HUES48 (cell line): Measurements from ENCODE around the gene RPS6KA6.
A peak's percentile ranks its signal among the peaks of the same experiment; 100 is the strongest.

Experiments
- H3K27ac ChIP-seq: one replicate; pipeline ENCODE4 v1.7.0; 2013; ENCODE audit warnings: low read depth, low read length, inconsistent platforms
- H3K27me3 ChIP-seq: 2 replicates; pipeline ENCODE4 v1.6.1; 2013; ENCODE audit warnings: mild to moderate bottlenecking, low read length; ENCODE audit not compliant: control insufficient read depth, insufficient read depth
- H3K36me3 ChIP-seq: 2 replicates; pipeline ENCODE4 v1.6.1; 2013; ENCODE audit warnings: low read length; ENCODE audit not compliant: control insufficient read depth, insufficient read depth
- H3K4me1 ChIP-seq: 2 replicates; pipeline ENCODE4 v1.6.1; 2013; ENCODE audit warnings: mild to moderate bottlenecking, low read length; ENCODE audit not compliant: control insufficient read depth, insufficient read depth
- H3K4me3 ChIP-seq: 2 replicates; pipeline ENCODE4 v1.5.1; 2013; ENCODE audit warnings: mild to moderate bottlenecking, low read depth, low read length
- H3K9ac ChIP-seq: 2 replicates; pipeline ENCODE4 v1.6.1; 2013; ENCODE audit warnings: mild to moderate bottlenecking, low read depth, low read length, moderate library complexity
- H3K9me3 ChIP-seq: 2 replicates; pipeline ENCODE4 v1.6.1; 2013; ENCODE audit warnings: low read length; ENCODE audit not compliant: control insufficient read depth, insufficient read depth

RPS6KA6 gene

DNA sequence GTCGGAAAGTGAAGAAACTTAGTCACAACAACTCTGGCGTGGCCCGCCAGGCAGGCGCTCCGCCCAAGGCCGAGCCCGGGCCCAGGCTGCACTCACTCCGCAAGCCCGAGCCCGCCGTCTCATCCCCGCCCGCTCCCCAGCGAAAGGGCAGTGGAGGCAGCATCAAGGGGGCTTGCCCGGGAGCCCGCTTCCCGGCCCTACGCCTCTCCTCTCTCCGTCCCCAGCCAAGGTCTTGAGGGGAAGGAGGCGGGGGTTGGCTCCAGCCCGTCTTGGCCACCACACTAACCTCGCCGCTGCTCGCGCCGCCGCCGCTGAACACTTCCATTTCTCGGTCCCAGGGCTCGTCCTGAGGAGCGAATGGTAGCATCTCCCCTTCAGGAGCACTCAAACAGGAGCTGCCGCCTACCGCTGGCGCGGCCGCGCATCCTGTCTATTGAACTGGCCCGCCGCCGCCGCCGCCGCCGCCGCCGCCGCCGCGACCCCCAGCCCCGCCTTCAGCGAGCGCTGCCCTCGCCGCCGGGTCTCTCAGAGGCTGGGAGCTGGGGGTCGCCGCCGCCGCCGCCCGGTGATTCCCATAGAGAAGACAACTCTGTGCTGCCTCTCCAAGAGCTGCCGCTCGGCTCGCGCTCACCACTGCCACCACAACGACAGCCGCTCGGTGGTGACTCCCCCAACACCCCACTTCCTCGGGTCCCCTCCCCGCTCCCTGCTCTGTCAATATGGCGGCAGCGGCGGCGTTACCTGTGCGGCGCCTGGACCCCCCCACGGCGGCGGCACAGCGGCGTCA lies at the start of gene RPS6KA6:
TSS of gene RPS6KA6 (minus strand) at position 667 of the 787 bp plus-strand sequence. CDS start at position 367, 300 bp downstream.
- Histone ChIP-seq H3K27me3 (no peaks in the 10 kb centered on the region), H3K36me3 (no peaks in the 10 kb centered on the region), H3K27ac (peak within 1 kb of the TSS; percentile 71), H3K9me3 (no peaks in the 10 kb centered on the region; the same call in 1 of the 2 replicates), H3K4me3 (peak within 1 kb of the TSS; percentile 73), H3K4me1 (peaks cover 3% of the 10 kb centered on the region; the same call in 1 of the 2 replicates), H3K9ac (no peak within 1 kb of the TSS; the same call in 1 of the 2 replicates)

DNA sequence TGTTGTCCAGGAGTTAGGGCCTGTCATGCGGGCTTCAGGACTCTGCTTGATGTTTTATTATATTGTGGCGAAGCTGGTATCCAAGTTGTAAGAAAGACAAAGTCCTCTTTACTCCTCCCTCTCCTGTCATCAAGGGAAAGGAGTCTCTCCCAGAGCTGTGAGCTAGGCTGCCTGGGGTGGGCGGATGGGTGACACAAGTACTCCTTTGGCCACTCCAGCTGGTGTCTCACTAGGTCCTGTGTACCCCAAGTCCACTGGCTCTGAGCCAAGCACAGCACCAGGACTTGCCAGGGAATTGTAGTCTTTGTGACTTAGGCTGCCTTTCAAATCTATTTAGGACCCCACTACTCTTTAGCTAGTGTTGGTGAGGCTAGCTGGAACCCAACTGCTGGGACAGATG lies 36.7 kb upstream of the RPS6KA6 start:
- Histone ChIP-seq H3K4me1 (no peaks in the 10 kb centered on the region), H3K9ac (no peak overlapping the region), H3K27ac (no peak overlapping the region), H3K9me3 (0 out of 2 replicates have a peak, but pooled peaks cover 3% of the 10 kb centered on the region), H3K4me3 (no peak overlapping the region), H3K27me3 (no peaks in the 10 kb centered on the region), H3K36me3 (no peaks in the 10 kb centered on the region)

DNA sequence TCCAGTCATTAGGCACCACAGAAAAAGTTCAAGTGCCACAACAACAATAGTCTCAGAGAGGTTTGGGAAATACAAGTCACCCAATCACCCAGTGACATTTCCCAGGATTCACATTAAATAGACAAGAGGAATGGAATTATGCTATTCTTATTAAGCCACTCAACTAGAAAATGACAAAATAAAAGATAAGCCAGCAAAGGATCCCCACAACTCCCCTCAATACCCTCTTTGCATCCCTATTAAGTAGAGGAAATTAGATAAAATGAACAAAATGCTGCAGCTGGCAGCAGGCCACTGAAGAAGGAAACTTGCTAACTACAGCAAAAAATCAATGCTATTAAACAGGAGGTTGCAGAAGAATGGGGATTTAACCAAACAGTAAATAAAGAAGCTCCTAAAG lies 35.3 kb upstream of the RPS6KA6 start:
- H3K4me3 ChIP-seq: no peak overlapping the region
- no peaks in the 10 kb centered on the region for H3K4me1 ChIP-seq
- H3K36me3 ChIP-seq: no peaks in the 10 kb centered on the region
- H3K9ac ChIP-seq: no peak overlapping the region
- H3K9me3 ChIP-seq: 0 out of 2 replicates have a peak, but pooled peaks cover 3% of the 10 kb centered on the region
- no peak overlapping the region for H3K27ac ChIP-seq
- H3K27me3 ChIP-seq: no peaks in the 10 kb centered on the region

DNA sequence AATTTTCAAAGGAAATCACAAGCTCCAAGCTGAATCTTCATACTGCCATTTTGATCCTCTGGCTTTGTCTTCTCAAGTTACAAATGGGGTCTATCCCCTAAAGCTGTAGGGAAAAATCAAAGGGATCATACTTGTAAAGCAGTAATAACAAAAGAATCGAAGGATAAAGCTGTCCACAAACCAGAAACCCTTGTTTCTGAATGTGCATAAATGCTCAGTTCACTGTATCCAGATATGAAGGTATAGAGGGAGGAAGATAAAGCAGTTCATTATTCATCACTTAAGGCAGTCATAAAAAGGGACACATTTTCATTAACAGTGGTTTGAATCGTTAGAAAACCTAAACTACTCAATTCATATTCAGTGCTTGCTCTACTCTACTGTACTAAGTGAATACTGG lies 33.2 kb upstream of the RPS6KA6 start:
- no peak overlapping the region for H3K9ac ChIP-seq
- peaks cover 15% of the 10 kb centered on the region for H3K4me1 ChIP-seq
- H3K27ac ChIP-seq: no peak overlapping the region
- H3K36me3 ChIP-seq: no peaks in the 10 kb centered on the region
- 0 out of 2 replicates have a peak, but pooled peaks cover 3% of the 10 kb centered on the region for H3K9me3 ChIP-seq
- no peak overlapping the region for H3K4me3 ChIP-seq
- no peaks in the 10 kb centered on the region for H3K27me3 ChIP-seq

DNA sequence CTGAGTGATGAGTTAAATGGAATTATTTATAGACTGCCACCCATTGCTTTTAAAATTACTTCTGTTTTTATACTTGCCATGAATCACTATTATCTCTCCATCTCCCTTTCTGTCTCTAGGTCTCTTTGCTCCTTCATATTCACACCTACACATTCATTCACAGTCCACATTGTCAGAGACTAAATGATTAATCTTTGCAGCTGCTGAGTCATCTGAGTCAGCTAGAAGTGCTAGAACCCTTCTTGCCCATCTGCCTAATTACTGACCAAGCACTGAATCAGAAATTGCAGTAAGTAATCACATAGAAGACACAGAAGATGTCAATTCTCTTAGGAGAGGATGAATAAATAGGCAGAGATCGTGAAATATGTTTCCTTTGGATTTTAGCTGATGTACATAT lies 31.6 kb upstream of the RPS6KA6 start:
- H3K4me1 ChIP-seq: peaks cover 15% of the 10 kb centered on the region
- no peak overlapping the region for H3K4me3 ChIP-seq
- no peak overlapping the region for H3K9ac ChIP-seq
- no peak overlapping the region for H3K27ac ChIP-seq
- H3K36me3 ChIP-seq: no peaks in the 10 kb centered on the region
- 0 out of 2 replicates have a peak, but pooled peaks cover 2% of the 10 kb centered on the region for H3K9me3 ChIP-seq
- no peaks in the 10 kb centered on the region for H3K27me3 ChIP-seq

DNA sequence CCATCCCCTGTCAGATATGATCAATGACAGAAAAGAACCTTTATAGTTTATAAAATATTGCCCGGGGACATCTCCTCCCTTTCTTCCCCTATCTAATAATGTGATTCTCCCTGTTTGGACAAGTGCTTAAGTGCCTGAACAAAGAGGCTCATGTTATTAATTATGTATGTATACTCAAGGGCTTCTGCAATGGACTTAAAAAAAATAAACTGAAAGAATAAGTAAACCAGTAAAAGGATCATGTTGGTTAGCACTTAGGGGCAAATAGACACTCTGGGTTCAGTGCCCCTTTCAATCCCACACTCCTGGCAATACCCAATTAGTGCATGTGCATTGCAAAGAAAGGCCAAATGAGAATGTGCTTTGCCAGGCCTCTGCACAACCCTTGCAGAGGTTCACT lies 30.7 kb upstream of the RPS6KA6 start:
- Histone ChIP-seq H3K4me1 (peaks cover 15% of the 10 kb centered on the region), H3K36me3 (no peaks in the 10 kb centered on the region), H3K27ac (no peak overlapping the region), H3K4me3 (no peak overlapping the region), H3K9ac (no peak overlapping the region), H3K9me3 (peaks cover 4% of the 10 kb centered on the region; the same call in 1 of the 2 replicates), H3K27me3 (no peaks in the 10 kb centered on the region)

DNA sequence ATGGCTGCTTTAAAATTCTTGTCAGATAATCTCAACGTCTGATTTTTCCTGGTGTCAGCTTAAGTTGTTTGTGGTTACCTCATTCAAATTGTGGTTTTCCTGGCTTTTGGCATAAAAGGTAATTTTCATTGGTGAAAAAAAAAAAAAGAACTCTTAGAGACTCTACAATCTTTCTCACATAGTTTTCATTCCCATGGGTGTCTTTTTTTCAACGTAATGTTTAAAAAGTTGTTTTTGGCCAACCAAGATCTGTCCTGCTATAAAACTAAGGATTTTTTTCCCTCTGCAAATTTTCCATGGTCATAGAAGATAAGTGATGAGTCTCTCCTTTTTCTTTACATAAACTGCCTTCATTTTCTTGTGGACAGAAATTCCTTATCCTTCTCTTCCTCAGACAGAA lies 28.9 kb upstream of the RPS6KA6 start:
- Histone ChIP-seq H3K4me1 (peaks cover 15% of the 10 kb centered on the region), H3K9me3 (peaks cover 7% of the 10 kb centered on the region; the same call in 1 of the 2 replicates), H3K27ac (no peak overlapping the region), H3K36me3 (no peaks in the 10 kb centered on the region), H3K27me3 (no peaks in the 10 kb centered on the region), H3K4me3 (0 out of 2 replicates have a peak overlapping the region, but pooled peaks have one; percentile 21), H3K9ac (no peak overlapping the region)

DNA sequence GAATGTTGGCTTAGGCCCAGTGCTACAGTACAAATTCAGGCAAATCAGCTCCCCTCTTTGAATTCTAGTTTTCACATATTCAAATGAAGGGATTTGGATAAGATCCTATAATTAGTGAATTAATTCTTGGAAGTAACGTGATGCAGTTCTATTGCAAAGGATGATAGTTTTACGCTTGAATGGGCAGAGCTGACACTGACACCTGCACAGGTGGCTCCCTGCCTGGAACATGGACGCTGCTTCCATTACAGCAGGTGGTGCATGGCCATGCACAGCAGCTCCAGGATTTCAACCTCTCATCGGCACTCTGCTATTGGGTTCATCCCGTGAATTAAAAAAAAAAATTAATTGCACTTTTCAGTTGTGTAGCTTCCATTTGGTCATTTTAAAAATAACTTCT lies 28.4 kb upstream of the RPS6KA6 start:
- H3K9ac ChIP-seq: no peak overlapping the region
- H3K36me3 ChIP-seq: no peaks in the 10 kb centered on the region
- H3K27ac ChIP-seq: no peak overlapping the region
- H3K27me3 ChIP-seq: no peaks in the 10 kb centered on the region
- H3K4me3 ChIP-seq: no peak overlapping the region
- peaks cover 7% of the 10 kb centered on the region; the same call in 1 of the 2 replicates for H3K9me3 ChIP-seq
- H3K4me1 ChIP-seq: peaks cover 15% of the 10 kb centered on the region

DNA sequence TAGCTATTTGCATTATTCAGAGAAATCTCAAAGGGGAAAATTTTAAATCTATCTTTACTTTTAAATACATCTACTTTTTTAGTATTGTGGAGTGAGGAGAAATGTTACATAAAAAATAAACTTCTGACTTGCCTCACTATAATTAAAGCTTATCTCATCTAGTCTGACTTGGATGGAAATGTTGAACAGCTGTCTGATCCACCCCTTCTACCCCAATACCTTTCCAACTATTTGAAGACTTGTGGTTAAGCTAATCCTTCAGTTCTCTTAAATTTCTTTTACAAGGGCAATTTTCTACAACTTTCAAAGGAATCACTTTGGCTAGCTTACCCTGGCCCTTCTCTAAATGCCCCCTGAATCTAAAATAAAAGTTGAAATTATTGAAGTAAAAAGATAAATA lies 17.3 kb upstream of the RPS6KA6 start:
- H3K36me3 ChIP-seq: no peaks in the 10 kb centered on the region
- no peaks in the 10 kb centered on the region for H3K4me1 ChIP-seq
- H3K27ac ChIP-seq: no peak overlapping the region
- H3K27me3 ChIP-seq: no peaks in the 10 kb centered on the region
- no peaks in the 10 kb centered on the region; the same call in 1 of the 2 replicates for H3K9me3 ChIP-seq
- H3K9ac ChIP-seq: no peak overlapping the region
- H3K4me3 ChIP-seq: no peak overlapping the region

DNA sequence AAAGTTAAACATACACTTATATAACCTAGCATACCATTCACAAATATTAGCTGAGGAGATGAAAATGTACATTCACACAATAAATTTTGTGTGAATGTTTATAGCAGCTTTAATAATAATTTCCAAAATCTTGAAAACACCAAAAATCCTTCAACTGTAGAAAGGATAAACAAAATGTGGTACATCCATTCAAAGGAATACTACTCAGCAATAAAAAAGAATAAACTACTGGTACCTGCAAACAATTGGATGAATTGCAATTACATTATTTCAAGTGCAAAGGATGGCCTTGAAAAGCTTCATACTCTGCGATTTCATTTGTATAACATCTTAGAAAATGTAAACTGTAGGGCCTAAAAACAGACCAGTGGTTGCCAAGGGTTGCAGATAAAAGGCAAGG lies 11.7 kb upstream of the RPS6KA6 start:
- H3K4me1 ChIP-seq: no peaks in the 10 kb centered on the region
- no peak overlapping the region for H3K27ac ChIP-seq
- no peak overlapping the region for H3K9ac ChIP-seq
- no peaks in the 10 kb centered on the region for H3K36me3 ChIP-seq
- H3K9me3 ChIP-seq: peaks cover 13% of the 10 kb centered on the region; the same call in 1 of the 2 replicates
- H3K4me3 ChIP-seq: no peak overlapping the region
- H3K27me3 ChIP-seq: no peaks in the 10 kb centered on the region

DNA sequence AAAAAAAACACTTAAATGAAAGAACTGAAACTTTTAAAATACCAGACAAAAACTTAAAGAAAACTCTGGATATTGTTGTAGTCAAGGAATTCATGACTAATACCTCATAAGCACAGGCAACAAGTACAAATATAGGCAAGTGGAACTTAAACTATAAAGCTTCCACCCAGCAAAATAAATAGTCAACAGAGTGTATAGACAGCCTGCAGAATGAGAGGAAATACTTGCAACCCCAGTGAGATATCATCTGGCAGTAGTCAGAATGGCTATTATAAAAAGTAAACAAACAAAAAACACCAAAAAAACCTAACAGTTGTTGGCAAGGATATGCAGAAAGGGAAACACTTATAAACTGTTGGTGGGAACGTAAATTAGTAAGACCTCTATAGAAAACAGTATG lies 9.6 kb upstream of the RPS6KA6 start:
- Histone ChIP-seq H3K9me3 (peaks cover 13% of the 10 kb centered on the region; the same call in 1 of the 2 replicates), H3K27ac (no peak overlapping the region), H3K27me3 (no peaks in the 10 kb centered on the region), H3K4me1 (no peaks in the 10 kb centered on the region), H3K4me3 (no peak overlapping the region), H3K36me3 (no peaks in the 10 kb centered on the region), H3K9ac (no peak overlapping the region)
